GM19463 (cell line): ENCODE data around the gene TSPO.

Source experiments
- ATAC-seq: cut with Tn5 transposase; IDR thresholded peaks from one replicate; pipeline ENCODE4 v1.9.1; 2021; ENCODE audit warnings: mild to moderate bottlenecking, moderate library complexity; ENCODE audit not compliant: unreplicated experiment

Gene TSPO

GRCh38 chr22:43199541-43199940 is 48.2 kb downstream of the TSPO start:
- ATAC-seq = no peak

GRCh38 chr22:43200031-43200430 is 48.7 kb downstream of the TSPO start:
- ATAC-seq = no peak

GRCh38 chr22:43200555-43200954 is 49.2 kb downstream of the TSPO start:
- ATAC-seq = no peak

GRCh38 chr22:43201486-43202219 is 50.3 kb downstream of the TSPO start:
- ATAC-seq = no peak

GRCh38 chr22:43202326-43202725 is 51.0 kb downstream of the TSPO start:
- ATAC-seq = no peak

GRCh38 chr22:43202756-43203410 is 51.5 kb downstream of the TSPO start:
- ATAC-seq = no peak

- no peak for ATAC-seq
These were observed 52.2 kb downstream of the TSPO start for GRCh38 chr22:43203471-43203981.

GRCh38 chr22:43205261-43205691 is 53.9 kb downstream of the TSPO start:
- ATAC-seq = no peak

- no peak for ATAC-seq
These were observed 54.6 kb downstream of the TSPO start for GRCh38 chr22:43205748-43206508.

GRCh38 chr22:43206509-43207161 is 55.3 kb downstream of the TSPO start:
- no peak for ATAC-seq

- ATAC-seq = no peak
These were observed 56.0 kb downstream of the TSPO start for GRCh38 chr22:43207386-43207785.

GRCh38 chr22:43207849-43208702 is 56.7 kb downstream of the TSPO start:
- no peak for ATAC-seq

- no peak for ATAC-seq
These were observed 57.6 kb downstream of the TSPO start for GRCh38 chr22:43208703-43209522.

GRCh38 chr22:43209523-43209890 is 58.1 kb downstream of the TSPO start:
- no peak for ATAC-seq

GRCh38 chr22:43209971-43210370 is 58.6 kb downstream of the TSPO start:
- ATAC-seq = no peak

GRCh38 chr22:43210631-43211515 is 59.5 kb downstream of the TSPO start:
- no peak for ATAC-seq

GRCh38 chr22:43211941-43212433 is 60.6 kb downstream of the TSPO start:
- no peak for ATAC-seq

- no peak for ATAC-seq
These were observed 61.1 kb downstream of the TSPO start for GRCh38 chr22:43212434-43212952.
